TTC549 (cell line): ENCODE data around the gene PRRG1.
A peak's percentile ranks its signal among the peaks of the same experiment; 100 is the strongest.
"Not testable (repeated sequence)": the region's sequence is repeated elsewhere in the genome, so short reads cannot be mapped to it uniquely, and the experiment has no call there.

ENCODE experiments used
- FAIRE-seq: peaks from 2 replicates; lab custom pipeline; 2012; peaks lifted over from hg19 to GRCh38; lab: Jason Lieb, UNC

The PRRG1 gene

DNA sequence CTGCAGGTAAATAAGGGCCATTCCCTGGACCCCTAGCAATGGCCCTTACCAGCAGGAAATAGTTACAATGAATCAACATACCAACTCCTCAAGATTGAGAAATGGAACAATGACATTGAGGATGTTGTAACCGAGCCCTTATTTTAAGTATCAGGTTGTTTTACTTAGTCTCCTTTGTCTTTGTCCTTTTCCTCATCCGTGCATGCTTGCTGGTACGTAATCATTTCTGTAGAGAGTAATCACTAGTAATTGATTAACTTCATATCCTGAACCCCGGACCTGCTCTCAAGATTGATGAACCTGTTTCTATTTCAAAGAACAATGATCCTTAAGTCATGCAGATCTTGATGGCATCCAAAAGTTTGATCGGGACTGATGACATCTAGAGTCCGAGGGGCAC, 123.7 kb downstream of the PRRG1 start:
- FAIRE-seq: no peak

DNA sequence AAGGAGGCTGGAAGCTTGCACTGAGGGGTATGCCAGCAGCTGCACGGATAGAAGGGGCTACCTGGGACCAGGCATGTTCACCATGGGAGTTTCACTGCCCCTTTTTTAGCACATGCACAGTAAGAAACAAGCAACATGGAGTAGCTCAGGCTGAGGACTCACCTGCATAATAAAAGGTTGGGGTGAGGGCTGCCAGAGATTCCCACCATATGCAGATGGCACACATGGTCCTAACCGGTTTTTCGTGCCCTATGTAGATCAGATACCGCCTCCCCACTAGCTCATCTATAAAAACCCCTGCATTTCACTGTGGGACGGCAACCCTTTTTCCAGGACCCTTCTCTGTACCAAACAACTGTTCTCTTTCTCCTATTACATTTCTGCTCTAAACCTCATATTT, 125.3 kb downstream of the PRRG1 start:
- FAIRE-seq: no peak

DNA sequence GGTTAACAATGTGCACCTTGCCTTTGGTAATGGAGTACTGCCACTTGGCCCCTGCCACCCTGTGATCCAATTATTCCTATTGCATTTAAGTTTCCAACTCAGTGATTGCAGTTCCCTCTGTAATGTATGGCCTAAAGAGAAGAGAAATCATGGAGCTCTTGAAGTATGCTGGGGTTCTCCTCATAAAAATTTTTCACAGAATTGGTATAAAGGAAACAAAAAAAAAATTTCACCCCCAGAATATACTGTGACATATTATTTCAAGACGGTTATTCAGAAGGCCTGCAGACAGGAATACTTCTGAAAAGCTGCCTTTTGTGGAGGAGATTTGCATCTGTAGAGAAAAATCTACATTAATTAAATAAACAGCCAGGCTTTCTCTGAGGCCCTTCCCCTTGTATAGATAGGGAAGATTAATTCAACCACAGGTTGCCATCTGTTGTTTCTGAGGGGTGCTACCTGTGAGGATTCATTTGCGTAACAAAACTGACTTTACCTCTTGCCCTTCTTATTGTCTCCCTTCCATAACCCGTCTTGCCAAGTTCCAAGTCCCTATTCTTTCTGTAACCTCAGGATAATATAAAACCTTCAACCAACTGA, 127.5 kb downstream of the PRRG1 start:
- FAIRE-seq: no peak

DNA sequence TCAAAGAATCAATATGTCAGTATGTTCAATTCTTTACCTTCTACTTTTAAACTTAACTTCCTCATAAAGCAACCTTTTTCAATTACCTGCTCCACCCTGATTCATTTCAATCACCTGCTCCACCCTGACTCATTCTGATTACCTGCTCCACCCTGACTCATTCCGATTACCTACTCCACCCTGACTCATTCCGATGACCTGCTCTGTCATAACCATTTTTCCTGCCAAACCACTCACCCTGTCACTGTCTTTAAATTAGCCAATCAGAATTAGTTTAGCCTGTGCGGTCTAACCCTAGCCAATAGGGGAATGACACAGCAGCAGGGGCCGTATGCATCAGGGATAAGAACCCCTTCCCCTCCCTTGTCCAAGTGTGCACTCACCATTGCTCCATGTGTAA, 135.2 kb downstream of the PRRG1 start:
- not testable (repeated sequence) for FAIRE-seq

DNA sequence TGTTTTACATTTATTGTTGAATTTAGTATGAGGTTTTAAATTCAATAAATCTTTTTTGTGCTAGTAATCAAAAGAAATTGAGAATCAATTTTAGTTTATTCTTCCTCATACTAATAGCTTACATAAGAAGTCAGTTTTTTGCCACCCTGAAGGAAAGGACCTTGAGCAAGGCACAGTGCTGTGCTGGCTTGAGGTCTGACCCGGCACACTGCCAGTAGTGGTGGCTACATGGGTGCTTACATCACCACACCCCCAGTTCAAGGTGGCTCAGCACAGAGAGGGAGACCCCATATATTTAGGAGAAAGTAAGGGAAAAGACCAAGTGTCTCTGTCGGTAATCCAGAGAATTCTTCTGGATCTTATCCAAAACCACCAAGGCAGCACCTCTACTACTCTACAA, 136.3 kb downstream of the PRRG1 start:
- no peak for FAIRE-seq

DNA sequence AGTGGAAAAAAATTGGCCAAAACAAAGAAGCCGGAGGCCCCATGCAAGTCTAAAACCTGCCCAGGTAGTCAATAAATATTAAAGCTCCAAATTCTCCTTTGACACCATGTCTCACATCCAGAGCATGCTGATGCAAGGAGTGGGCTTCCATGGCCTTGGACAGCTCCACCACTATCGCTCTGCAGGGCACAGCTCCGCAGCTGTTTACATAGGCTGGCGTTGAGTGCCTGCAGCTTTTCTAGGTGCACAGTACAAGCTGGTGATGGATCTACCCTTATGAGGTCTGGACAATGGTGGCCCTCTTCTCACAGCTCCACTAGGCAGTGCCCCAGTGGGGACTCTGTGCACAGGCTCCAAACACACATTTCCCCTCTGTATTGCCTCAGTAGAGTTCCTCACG, 138.1 kb downstream of the PRRG1 start:
- FAIRE-seq: no peak

DNA sequence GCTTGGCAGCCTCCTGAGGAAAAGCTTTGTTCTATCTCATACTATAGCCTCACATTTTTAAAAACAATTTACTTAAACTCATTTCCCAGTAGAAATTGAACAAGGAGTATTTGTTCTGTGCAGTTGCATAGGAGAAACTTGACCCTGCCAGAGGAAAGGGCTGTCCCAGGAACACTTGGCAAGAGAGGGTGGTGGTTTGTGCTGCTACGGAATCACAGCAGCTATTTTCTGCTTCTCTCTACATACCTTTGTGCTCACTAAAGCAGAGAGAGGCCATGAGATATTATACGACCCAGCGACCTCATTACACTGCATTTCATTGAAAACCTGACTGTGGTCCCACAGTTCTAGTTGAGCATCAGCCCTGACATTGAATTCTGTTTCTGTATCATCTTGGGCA, 139.2 kb downstream of the PRRG1 start:
- FAIRE-seq: no peak

DNA sequence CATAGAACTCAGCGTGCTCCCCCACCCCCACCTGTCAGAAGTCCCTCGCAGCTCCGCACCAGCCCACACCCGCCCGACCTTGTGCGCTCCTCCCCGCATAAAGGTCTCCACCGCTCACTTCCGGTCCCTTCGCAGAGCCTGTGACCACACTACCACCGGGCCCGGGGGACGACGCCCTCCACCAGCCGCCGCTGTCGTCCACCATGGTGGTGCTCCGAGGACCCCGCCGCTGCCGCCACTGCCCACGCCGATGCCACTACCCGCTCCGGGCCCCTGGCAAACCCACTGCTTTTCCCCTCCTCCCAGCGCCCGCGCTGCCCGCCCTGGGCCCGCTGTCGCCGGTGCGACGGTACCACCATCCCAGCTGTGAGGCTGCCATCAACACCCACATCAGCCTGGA, 142.5 kb downstream of the PRRG1 start:
- no peak for FAIRE-seq

DNA sequence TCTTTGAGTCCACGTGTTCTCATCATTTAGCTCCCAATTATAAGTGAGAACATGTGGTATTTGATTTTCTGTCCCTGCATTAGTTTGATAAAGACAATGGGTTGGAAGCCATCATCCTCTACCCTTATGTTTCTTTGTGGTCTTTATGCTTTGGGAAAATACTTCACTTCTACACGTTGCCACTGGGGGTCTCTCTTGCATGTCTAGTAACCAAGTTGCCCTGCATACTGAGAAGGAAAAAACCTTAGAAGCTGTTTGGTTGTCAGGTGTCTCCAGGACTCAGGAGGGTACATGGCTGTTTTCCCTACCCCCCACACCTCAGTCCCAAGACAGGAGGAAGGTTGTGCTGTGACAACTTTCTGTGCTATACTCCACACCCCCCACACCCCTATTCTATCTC, 146.6 kb downstream of the PRRG1 start:
- peak; percentile 7 for FAIRE-seq

DNA sequence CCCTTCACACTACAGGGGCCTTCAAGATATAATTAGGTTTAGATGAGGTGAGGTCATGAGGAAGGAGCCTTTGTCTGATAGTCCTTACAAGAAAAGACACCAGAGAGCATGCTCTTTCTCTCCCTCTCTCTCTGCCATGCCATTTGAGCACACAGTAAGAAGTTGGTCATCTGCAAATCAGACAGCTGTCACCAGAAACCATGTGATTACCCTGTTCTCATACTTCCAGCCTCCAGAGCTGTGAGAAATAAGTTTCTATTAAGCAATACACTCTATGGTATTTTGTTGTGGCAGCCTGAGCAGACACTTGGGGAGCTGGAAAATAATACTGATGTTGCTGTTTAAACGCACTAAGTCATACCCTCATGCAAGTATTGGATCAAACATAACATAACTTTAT, 148.0 kb downstream of the PRRG1 start:
- FAIRE-seq: not testable (repeated sequence)

DNA sequence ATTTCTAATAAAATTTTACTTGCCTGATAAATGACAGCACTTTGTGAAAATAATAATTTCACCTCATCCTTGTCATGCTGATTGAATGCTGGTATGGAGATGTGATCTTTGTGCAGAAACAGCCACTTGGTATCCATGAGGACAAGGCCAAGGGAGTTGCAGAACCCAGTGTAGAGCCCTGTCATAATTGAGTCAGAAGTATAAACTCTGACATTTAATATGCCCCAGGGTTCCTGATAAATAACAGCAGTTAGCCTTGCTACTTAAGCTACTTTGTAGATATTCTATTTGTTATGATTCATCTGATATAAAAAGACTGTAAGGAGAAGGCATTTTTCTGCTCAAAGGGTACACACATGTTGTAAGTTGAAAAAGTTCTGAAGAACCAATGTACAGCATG, 149.2 kb downstream of the PRRG1 start:
- FAIRE-seq: not testable (repeated sequence)

DNA sequence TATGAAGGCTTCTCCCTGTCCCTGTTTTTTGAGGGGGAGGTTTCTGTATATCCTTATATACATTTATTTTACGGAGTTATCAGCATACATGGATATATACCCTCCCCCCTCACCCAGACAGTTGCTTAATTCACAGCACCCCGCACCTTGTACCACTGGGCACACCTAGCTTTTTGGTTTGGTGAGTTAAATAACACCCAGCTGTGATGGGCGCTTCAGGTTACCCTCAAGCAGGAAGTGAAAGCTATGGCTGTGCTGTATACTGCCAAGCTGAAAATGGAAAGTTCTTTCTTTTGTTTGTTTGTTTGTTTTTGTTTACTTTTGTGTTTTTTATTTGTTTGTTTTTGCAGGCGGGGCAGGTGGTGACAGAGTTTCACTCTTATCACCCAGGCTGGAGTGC, 150.5 kb downstream of the PRRG1 start:
- not testable (repeated sequence) for FAIRE-seq

DNA sequence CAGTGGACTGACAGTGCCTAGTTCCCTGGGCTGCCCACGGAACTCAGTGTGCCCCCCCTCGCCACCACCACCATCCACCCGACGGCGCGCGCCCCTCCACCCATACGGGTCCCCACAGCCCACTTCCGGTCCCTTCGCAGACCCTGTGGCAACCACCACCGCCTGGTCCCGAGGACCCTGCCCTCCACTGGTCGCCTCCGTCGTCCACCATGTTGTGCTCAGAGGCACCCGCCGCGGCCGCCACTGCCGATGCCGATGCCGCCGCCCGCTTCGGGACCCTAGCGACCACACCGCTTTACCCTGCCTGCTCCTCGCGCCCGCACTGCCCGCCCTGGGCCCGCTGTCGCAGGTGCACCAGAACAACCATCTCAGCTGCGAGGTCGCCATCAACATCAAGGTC, 155.8 kb downstream of the PRRG1 start:
- FAIRE-seq: no peak
